PC-3 (cell line): ENCODE results near the gene CCDC171. TPM values are rescaled to one million over a fixed set of nuclear protein-coding genes. Genes with fewer than 3 reads are reported as not detected.

Experiments used
- ATAC-seq: fragments of 200-7000 bp; cut with Tn5 transposase; 2 replicates; pipeline ENCODE4 v1.9.1; 2020; ENCODE audit warnings: mild to moderate bottlenecking, moderate library complexity
- BruUV-seq: library from RNA; stranded (reverse); fragments of 400-500 nt; replicated peaks from 2 replicates; lab custom pipeline; 2021; lab: Mats Ljungman, UMichigan
- CTCF ChIA-PET: fragments of 300-600 bp; sonication (Branson Sonifier 250); formaldehyde crosslinking; loops from one replicate; lab custom pipeline; 2022; ENCODE audit warnings: antibody characterized with exemption; lab: Charles Lee
- POLR2A ChIA-PET: fragments of 300-600 bp; sonication (Branson Sonifier 250); formaldehyde crosslinking; loops from one replicate; lab custom pipeline; 2022; ENCODE audit warnings: antibody characterized with exemption; ENCODE audit not compliant: unreplicated experiment; lab: Charles Lee
- DNase-seq: peaks from one replicate; pipeline ENCODE4 v3.0.0-alpha.2; 2015
- H2AFZ ChIP-seq: fragments of 300-600 bp; sonication (generic); 2 replicates; pipeline ENCODE4 v1.6.0; 2016; ENCODE audit warnings: antibody characterized with exemption, low read length
- H3F3A ChIP-seq: fragments of 300-600 bp; sonication (generic); one replicate; pipeline ENCODE4 v1.6.0; 2017; ENCODE audit warnings: antibody characterized with exemption, low read length, control low read depth, mild to moderate bottlenecking; ENCODE audit not compliant: unreplicated experiment
- H3K27ac ChIP-seq: fragments of 300-600 bp; sonication (generic); 2 replicates; pipeline ENCODE4 v1.5.1; 2016; ENCODE audit warnings: mild to moderate bottlenecking, low read length
- H3K27me3 ChIP-seq: fragments of 300-600 bp; sonication (generic); 2 replicates; pipeline ENCODE4 v1.6.1; 2016; ENCODE audit warnings: low read length, mixed read lengths
- H3K36me3 ChIP-seq: fragments of 300-600 bp; sonication (generic); 2 replicates; pipeline ENCODE4 v1.6.1; 2016; ENCODE audit warnings: low read depth, mixed run types, low read length, mixed read lengths
- H3K4me1 ChIP-seq: fragments of 300-600 bp; sonication (generic); 2 replicates; pipeline ENCODE4 v1.5.1; 2016; ENCODE audit warnings: low read length; ENCODE audit not compliant: insufficient read depth
- H3K4me2 ChIP-seq: fragments of 300-600 bp; sonication (generic); 2 replicates; pipeline ENCODE4 v1.6.0; 2016; ENCODE audit warnings: low read length
- H3K4me3 ChIP-seq: fragments of 300-600 bp; sonication (generic); 2 replicates; pipeline ENCODE4 v1.5.1; 2016; ENCODE audit warnings: mild to moderate bottlenecking, low read length, mixed read lengths
- H3K79me2 ChIP-seq: fragments of 300-600 bp; sonication (generic); 2 replicates; pipeline ENCODE4 v1.6.1; 2017; ENCODE audit warnings: low read length, mixed read lengths
- H3K9ac ChIP-seq: fragments of 300-600 bp; sonication (generic); 2 replicates; pipeline ENCODE4 v1.6.0; 2016; ENCODE audit warnings: mild to moderate bottlenecking, low read length
- H3K9me2 ChIP-seq: fragments of 300-600 bp; sonication (generic); replicated peaks from 2 replicates; pipeline ENCODE4 v1.6.1; 2016; ENCODE audit warnings: mixed run types, low read length, mixed read lengths
- H3K9me3 ChIP-seq: fragments of 300-600 bp; sonication (generic); 2 replicates; pipeline ENCODE4 v1.6.1; 2016; ENCODE audit warnings: low read length, mixed read lengths
- H4K20me1 ChIP-seq: fragments of 300-600 bp; sonication (generic); 2 replicates; pipeline ENCODE4 v1.6.1; 2016; ENCODE audit warnings: low read length, mixed read lengths
- EZH2 ChIP-seq: fragments of 300-600 bp; sonication (generic); IDR thresholded peaks from one replicate; pipeline ENCODE4 v1.6.1; 2017; ENCODE audit warnings: antibody characterized with exemption, mild to moderate bottlenecking, low read length; ENCODE audit not compliant: unreplicated experiment
- EZH2phosphoT487 ChIP-seq: fragments of 300-600 bp; sonication (generic); IDR thresholded peaks from 2 replicates; pipeline ENCODE4 v1.6.1; 2018; ENCODE audit warnings: mild to moderate bottlenecking, antibody characterized with exemption, low read length, borderline replicate concordance
- intact Hi-C: fragments of 100-400 bp; cut with micrococcal nuclease; formaldehyde crosslinking; loops from 2 replicates; pipeline ENCODE4 v1.9.0; 2023
- total RNA-seq: library from RNA; depleted of rRNA; stranded (reverse); fragments of >200 nt; gene quantifications from 2 replicates; pipeline ENCODE4 v1.2.3, GENCODE V29; 2014
- TF ChIP-seq, protein P1 (sequence below): fragments of 300-600 bp; sonication (generic); conservative IDR thresholded peaks from 2 replicates; pipeline ENCODE4 v1.5.1; 2017; ENCODE audit warnings: antibody characterized with exemption, low read depth, mild to moderate bottlenecking, low read length

Gene CCDC171
- total RNA-seq, 1 experiment from 2014 or later = 2.7 TPM

DNA sequence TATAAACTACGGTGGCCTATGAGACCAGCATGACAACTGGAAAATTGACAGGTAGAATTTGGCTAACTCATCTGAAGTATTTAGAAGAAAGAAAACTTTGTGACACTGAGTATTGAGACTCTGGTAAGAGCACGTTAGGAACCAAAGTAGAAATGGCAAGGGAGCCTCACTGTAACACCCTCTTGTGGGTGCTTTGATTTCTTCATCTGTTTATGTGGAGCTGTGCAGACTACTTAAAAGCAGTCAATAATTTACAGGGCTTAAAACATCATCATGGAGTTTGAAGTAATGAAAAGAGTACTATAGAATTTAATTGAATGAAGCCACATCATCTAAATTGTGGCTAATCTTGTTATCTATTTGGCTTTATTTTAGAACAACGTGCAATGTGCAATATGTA, 414.2 kb downstream of the CCDC171 start:
- Histone ChIP-seq H3K79me2 (no peaks in the 10 kb centered on the region), H3K4me3 (no peak overlapping the region), H3K4me2 (no peak overlapping the region), H3F3A (no peaks in the 10 kb centered on the region), H3K9ac (no peak overlapping the region), H3K27me3 (no peaks in the 10 kb centered on the region), H4K20me1 (no peaks in the 10 kb centered on the region), H3K9me3 (no peaks in the 10 kb centered on the region), H2AFZ (no peak overlapping the region), H3K27ac (no peak overlapping the region), H3K4me1 (no peaks in the 10 kb centered on the region), H3K36me3 (no peaks in the 10 kb centered on the region), H3K9me2 (no peaks in the 10 kb centered on the region)
- no peak for ATAC-seq
- ChIA-PET CTCF (no interaction called here), POLR2A (no interaction called here)
- no TSS peak for BruUV-seq
- DNase-seq = no peak
- TF ChIP-seq EZH2phosphoT487 = no peak
- TF ChIP-seq EZH2 = no peak
- TF ChIP-seq, protein P1, sequence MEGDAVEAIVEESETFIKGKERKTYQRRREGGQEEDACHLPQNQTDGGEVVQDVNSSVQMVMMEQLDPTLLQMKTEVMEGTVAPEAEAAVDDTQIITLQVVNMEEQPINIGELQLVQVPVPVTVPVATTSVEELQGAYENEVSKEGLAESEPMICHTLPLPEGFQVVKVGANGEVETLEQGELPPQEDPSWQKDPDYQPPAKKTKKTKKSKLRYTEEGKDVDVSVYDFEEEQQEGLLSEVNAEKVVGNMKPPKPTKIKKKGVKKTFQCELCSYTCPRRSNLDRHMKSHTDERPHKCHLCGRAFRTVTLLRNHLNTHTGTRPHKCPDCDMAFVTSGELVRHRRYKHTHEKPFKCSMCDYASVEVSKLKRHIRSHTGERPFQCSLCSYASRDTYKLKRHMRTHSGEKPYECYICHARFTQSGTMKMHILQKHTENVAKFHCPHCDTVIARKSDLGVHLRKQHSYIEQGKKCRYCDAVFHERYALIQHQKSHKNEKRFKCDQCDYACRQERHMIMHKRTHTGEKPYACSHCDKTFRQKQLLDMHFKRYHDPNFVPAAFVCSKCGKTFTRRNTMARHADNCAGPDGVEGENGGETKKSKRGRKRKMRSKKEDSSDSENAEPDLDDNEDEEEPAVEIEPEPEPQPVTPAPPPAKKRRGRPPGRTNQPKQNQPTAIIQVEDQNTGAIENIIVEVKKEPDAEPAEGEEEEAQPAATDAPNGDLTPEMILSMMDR = no peak
- intact Hi-C loops = no loop called here

DNA sequence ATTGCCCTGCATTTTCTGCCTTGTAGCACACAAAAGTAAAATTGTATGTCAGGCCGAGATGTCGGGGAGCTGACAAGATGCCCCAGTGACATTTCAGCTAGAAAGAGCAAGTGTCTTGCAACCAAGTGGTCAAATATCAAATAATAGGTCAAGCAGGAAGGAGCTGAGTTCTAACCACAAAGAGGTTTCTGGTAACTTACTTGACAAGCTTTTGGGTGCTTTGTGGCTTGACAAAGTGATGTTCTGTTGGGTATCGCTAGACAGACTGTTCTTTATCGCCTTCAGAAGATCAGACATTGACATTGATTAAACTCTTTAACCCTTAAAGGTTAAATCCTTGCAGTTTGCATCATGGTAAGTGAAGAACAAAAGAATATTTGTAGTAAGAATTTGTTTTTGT, 419.9 kb downstream of the CCDC171 start:
- ATAC-seq = no peak
- H3K4me2 ChIP-seq = no peak overlapping the region
- H3K4me1 ChIP-seq = peaks cover 10% of the 10 kb centered on the region
- no peak overlapping the region for H3K4me3 ChIP-seq
- ChIA-PET CTCF (no interaction called here), POLR2A (no interaction called here)
- no peaks in the 10 kb centered on the region for H4K20me1 ChIP-seq
- H2AFZ ChIP-seq = no peak overlapping the region
- TF ChIP-seq EZH2phosphoT487 = no peak
- TF ChIP-seq EZH2 = no peak
- TF ChIP-seq, protein P1 = no peak
- H3F3A ChIP-seq = no peaks in the 10 kb centered on the region
- H3K36me3 ChIP-seq = no peaks in the 10 kb centered on the region
- no peaks in the 10 kb centered on the region for H3K9me2 ChIP-seq
- H3K27me3 ChIP-seq = no peaks in the 10 kb centered on the region
- H3K9me3 ChIP-seq = no peaks in the 10 kb centered on the region
- intact Hi-C loops = no loop called here
- H3K27ac ChIP-seq = no peak overlapping the region
- no peak for DNase-seq
- H3K79me2 ChIP-seq = no peaks in the 10 kb centered on the region
- no TSS peak for BruUV-seq
- no peak overlapping the region for H3K9ac ChIP-seq

DNA sequence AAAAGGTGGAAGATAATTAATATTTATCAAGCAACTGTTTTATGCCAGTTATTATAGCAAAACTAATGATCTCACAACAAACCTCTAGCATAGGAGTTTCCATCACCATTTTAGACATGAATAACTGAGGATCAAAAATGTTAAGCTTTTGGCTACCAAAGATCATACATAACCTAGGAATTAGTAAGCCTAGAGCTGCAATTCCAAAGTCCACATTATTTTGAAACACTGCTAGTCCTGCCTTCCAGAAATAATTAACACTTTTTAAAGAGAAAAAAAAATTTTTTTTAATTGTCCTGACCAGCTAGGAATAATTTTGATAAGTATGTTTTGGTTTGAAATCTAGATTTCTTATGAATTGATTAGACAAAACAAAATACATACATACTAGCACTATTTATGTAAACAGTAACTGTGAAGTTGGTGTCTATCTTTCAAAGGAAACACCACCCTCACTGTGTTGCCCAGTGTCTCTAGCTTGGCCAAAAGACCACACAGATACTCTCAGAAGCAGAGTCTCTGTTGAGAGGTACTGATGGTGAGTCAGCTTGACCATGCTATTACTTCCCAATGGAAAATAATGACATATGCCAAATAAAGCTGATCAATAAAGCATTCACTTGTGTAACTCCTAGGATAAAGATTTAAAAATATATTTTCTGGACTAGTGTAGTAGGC, 422.4 kb downstream of the CCDC171 start:
- DNase-seq (no peak), ATAC-seq (no peak)
- Histone ChIP-seq H3K4me3 (no peak overlapping the region), H4K20me1 (no peaks in the 10 kb centered on the region), H3K4me2 (no peak overlapping the region), H3K79me2 (no peaks in the 10 kb centered on the region), H3K27ac (no peak overlapping the region), H3K4me1 (peaks cover 13% of the 10 kb centered on the region), H3F3A (no peaks in the 10 kb centered on the region), H3K9ac (no peak overlapping the region), H3K27me3 (no peaks in the 10 kb centered on the region), H2AFZ (no peak overlapping the region), H3K9me3 (no peaks in the 10 kb centered on the region), H3K9me2 (no peaks in the 10 kb centered on the region), H3K36me3 (no peaks in the 10 kb centered on the region)
- intact Hi-C loops = no loop called here
- POLR2A ChIA-PET = no interaction called here
- TF ChIP-seq EZH2phosphoT487 = no peak
- TF ChIP-seq EZH2 = no peak
- TF ChIP-seq, protein P1 = no peak
- no TSS peak for BruUV-seq
- CTCF ChIA-PET = no interaction called here
